Activated CD4-positive, alpha-beta T cell treated with anti-CD3 and anti-CD28 coated beads, Interleukin-2, Interleukin-4, amounts not matched to agents 100 ng/mL and 50 ng/mL, durations not matched to agents 16 hours and 8 hours (primary cell): ENCODE results near the gene TSPAN18.

Experiments
- DNase-seq: peaks from one replicate; pipeline ENCODE4 v3.0.0-alpha.2; 2020; ENCODE audit warnings: low spot score

TSPAN18 gene

GRCh38 chr11:44823868-44824267 is 97.1 kb downstream of the TSPAN18 start:
- DNase-seq, result no peak

GRCh38 chr11:44824300-44824704 is 97.5 kb downstream of the TSPAN18 start:
- DNase-seq, result no peak

GRCh38 chr11:44825058-44825785 is 98.5 kb downstream of the TSPAN18 start:
- no peak for DNase-seq

- no peak for DNase-seq
Observed at GRCh38 chr11:44826922-44827643, 100.3 kb downstream of the TSPAN18 start.

- no peak for DNase-seq
Observed at GRCh38 chr11:44828296-44828695, 101.5 kb downstream of the TSPAN18 start.

GRCh38 chr11:44829838-44830237 is 103.1 kb downstream of the TSPAN18 start:
- no peak for DNase-seq

DNA sequence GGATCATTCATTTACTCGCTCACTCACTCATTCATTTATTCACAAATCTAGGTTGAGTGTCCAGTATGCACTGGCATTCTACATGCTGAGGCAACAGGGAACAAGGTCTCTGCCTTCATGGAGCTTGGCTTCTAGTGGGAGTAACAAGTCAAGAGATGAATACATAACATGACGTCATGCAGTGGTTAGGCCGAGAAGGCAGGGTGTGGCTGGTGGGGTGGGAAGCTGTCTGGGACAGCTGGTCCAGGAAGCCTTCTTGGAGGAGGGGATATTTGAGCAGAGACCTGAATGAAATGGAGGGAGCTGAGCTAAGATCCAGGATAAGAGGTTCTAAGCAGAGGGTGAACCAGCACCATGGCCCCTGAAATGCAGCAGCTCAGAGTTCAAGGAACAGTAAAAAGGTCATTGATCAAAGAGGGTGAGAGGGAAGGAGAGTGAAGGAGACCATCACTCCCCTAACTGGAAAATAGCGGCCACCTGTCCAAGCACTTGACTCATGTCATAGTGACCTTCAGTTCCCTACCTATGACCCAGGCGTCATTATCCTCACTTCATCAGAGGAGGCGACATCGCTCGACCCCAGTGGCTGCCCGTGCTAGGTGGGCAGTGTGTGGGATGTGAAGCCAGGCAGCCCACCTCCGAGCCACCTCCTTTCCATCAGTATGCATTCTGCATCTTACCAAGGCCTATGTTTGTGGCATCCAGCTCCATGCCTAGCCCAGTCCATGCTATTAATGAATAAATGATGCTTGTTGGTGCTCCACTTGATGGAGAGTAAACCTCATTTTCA is 105.0 kb downstream of the TSPAN18 start:
- DNase-seq, result no peak

- DNase-seq, result no peak
Observed at GRCh38 chr11:44832452-44832851, 105.7 kb downstream of the TSPAN18 start.

GRCh38 chr11:44833221-44833876 is 106.6 kb downstream of the TSPAN18 start:
- no peak for DNase-seq

DNA sequence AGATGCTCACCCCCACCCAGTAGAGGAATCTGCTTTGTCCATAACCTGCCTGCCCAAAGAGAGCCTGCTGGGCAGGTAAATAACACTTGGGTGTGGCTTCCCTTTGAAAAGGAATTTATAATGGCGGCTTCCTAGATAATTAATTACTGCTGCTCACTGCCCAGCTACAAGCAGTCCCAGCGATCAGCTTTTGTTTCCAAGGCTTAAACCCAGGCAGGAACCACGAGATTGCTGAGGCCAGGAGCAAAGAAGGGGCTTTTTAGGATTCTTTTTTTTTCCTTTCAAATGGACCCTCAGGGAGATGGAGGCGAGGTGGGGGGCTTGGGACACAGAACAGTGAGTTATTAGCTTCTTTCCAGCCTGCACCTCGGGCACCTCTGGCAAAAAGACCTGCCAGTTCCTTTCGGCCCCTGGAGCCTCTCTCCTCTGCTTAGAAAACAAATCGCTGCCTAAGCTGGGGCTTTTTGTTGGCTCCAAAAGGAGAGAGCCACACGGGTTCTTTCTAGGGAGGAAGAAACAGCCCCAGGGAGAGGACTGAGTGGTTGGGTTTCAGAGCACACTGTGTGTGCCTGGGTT is 107.2 kb downstream of the TSPAN18 start:
- no peak for DNase-seq

GRCh38 chr11:44834846-44835245 is 108.1 kb downstream of the TSPAN18 start:
- DNase-seq, result no peak

DNA sequence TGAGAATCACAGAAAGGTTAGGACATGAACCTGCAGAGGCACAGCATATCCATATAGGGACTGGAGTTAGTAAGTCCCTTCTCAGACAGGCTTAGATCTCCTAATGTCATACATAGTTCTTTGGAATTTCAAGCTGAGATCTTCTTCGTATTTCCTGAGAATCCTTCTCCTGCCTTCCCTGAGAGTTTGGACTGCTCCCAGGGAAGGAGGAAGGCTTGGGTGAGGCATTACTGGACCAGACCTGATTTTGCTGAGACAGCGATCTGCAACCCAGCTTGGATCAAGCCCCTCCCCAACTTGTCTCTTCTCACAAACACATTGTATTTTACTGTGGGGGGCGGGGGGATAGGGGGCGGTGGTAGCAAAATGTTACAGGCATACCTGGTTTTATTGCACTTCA is 108.5 kb downstream of the TSPAN18 start:
- DNase-seq, result no peak

- DNase-seq, result no peak
Observed at GRCh38 chr11:44835938-44836337, 109.2 kb downstream of the TSPAN18 start.

DNA sequence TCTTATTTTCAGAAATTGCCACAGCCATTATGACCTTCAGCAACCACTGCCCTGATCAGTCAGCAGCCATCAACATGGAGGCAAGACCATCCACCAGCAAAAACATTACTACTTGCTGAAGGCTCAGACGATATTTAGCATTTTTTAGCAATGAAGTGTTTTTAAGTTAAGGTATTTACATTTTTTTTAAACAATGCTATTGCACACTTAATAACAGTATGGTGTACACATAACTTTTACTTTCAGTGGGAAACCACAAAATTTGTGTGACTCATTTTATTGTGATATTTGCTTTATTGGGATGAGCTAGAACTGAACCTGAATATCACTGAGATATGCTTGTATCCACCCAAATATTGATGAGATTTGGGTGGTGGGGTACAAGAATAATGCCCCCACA is 110.9 kb downstream of the TSPAN18 start:
- DNase-seq, result no peak

GRCh38 chr11:44839458-44840084 is 112.8 kb downstream of the TSPAN18 start:
- no peak for DNase-seq

DNA sequence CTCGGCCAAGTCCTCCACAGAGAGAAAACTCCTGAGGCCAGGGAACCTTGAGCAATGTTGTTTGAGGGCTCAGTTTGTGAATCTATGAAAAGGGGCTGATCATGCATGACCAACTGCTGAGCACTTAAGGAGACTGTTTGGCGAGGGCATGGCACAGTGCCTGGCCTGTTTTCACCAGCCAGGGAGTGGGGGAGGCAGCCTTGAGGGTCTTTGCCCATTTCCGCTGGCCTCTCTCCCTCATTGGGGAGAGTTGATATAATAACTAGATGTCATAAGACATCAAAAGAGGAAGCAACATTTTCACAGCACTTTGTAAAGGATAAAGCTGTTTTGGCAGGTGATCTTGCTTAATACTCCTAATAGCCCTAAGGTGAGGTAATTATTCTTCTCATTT is 113.3 kb downstream of the TSPAN18 start:
- no peak for DNase-seq

GRCh38 chr11:44840521-44841251 is 113.9 kb downstream of the TSPAN18 start:
- DNase-seq, result no peak

- DNase-seq, result no peak
Observed at GRCh38 chr11:44842220-44842619, 115.5 kb downstream of the TSPAN18 start.

DNA sequence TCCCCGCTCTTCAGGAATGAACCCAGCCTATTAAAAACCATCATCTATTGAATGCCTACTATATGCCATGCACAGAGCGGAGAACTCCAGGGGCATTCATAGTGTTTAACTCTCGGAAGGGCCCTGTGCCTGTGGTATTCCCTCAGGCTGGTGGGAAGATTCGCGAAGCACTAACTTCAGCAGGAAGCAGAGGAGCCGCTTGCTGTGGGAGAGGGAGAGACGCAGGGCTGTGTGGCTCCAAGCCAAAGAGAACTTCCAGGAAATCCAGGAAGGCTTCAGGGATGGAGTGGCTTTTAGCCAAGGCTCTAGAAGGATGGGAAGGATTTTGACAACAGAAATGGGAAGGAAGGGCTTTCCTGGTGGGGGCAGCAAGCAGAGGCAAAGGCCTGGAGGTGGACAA is 120.1 kb downstream of the TSPAN18 start:
- no peak for DNase-seq

GRCh38 chr11:44847316-44847715 is 120.6 kb downstream of the TSPAN18 start:
- DNase-seq, result no peak
